Measurements from ENCODE around the gene C19orf85.
A peak's percentile ranks its signal among the peaks of the same experiment; 100 is the strongest.
"Not testable (repeated sequence)": the region's sequence is repeated elsewhere in the genome, so short reads cannot be mapped to it uniquely, and the experiment has no call there.

The C19orf85 gene

DNA sequence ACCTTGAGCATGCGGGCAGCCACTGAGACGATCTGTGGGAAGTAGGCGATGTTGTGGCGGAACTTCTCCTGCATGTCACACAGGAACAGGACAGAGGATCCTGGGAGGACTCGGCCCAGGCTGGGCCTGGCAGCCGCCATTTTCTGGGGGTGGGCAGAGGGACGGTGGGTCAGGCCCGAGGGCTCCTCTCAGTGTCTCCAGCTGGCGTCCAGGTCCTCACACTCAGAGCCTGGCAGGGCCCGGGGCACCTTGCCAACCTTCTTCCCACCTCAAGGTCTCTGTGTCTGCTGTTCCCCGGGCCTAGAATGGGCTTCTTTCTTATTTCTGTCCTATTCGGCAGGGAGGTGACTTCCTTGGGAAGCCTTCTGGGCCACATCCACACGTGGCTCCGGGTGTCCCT, 8.2 kb downstream of the C19orf85 start:
- no peak for DNase-seq

DNA sequence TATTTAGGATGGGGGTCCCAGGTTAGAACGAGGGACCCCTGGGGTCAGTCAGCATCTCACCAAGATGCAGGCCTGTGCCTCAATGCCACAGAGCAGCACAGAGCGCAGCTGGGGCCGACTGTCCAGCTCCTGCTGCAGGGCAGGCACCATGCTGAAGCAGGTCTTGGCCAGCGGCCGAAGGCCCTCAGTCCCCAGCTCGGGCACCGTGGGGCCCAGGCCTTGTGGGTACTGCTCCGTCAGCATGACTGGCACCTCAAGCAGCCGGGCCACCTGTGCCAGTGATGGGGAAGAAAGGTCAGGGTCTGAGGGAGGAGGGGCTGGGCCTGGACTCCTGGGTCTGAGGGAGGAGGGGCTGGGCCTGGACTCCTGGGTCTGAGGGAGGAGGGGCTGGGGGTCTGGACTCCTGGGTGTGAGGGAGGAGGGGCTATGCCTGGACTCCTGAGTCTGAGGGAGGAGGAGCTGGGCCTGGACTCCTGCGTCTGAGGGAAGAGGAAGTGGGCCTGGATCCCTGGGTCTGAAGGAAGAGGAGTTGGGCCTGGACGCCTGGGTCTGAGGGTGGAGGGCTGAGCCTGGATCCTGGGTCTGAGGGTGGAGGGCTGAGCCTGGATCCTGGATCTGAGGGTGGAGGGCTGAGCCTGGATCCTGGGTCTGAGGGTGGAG, 8.8 kb downstream of the C19orf85 start:
- no peak for DNase-seq

DNA sequence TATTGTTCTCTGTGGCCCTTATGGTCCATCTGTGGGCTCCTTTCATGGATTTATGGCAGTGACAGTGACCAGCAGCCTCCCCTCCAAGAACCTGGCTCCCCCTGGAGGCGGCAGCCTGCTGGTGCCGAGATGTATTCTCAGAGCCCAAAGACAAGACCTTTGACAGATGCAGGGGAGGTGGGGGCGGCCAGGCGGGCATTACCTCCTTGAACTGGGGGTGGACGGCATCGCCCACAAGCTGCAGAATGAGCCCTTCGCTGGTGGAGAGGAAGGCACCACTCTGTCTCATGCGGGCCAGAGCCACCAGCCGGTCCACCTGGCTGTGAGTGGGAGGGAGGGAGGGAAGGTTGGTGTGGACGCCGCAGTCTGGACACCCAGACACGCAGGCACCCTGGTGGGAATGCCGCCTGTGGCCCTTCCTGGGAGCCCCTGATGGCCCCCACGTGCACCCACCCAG, 9.7 kb downstream of the C19orf85 start:
- no peak for DNase-seq

DNA sequence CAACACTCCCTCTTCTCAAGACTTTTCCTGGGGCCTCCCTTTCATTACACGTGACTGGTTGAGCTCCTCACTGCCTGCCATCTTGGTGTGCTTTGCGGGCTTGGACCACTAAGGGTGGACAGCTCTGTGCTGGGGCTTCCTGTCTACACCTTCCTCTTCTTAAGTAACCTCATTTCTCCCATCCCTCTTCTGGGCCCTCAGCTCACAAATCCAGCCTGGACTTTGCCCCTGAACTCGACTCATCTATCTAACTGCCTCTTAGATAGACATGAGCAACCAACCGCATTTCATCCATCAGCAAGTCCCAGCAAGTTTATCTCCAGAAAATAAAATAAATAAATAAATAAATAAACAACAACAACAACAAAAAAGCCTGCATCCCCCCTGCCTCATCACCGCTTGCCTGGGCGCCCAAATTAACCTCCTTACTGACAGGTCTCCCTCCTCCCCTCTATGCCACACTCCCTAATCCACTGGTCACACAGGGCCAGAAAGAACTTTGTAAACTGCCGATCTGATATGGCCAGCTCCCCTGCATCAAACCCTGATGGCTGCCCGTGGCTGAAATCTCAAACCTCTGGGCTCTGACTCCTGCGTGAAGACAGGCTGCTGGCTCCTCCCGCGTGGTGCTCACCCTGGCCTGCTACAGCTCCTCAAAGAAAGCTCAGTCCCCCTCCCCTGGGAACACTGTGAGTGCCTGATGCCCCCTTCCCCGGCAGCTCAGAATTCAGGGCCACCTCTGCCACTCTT, 10.9 kb downstream of the C19orf85 start:
- no peak for DNase-seq

DNA sequence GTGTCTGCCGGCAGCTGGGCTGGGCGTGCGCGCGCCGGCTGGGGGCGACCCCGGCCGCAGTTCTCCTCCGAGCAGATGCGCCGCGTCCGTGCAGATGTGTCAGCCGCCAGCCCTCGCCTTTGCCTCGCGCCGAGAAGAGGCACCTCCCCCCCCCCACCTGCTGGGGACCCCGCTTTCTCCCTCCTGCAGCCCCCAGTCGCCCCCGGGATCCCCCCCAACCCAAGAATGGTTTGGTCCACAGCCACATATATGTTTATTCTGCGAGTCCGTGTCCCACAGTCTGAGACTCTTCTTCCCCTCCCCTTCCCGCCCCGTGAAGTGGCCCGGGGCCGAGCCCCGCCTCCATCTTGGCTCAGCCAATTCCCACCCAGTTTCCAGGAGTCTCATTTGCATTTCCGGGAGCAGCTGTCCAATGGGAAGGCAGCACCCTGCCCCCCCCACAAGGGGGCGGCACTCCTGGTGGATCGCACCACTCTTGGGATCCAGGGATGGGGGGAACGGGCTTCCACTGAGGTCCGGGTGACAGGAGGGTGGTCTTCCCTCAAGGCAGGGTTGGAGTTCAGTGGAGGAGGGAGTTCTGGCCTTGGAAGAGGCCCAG, 11.7 kb downstream of the C19orf85 start:
- DNase-seq, result peak; percentile 94

DNA sequence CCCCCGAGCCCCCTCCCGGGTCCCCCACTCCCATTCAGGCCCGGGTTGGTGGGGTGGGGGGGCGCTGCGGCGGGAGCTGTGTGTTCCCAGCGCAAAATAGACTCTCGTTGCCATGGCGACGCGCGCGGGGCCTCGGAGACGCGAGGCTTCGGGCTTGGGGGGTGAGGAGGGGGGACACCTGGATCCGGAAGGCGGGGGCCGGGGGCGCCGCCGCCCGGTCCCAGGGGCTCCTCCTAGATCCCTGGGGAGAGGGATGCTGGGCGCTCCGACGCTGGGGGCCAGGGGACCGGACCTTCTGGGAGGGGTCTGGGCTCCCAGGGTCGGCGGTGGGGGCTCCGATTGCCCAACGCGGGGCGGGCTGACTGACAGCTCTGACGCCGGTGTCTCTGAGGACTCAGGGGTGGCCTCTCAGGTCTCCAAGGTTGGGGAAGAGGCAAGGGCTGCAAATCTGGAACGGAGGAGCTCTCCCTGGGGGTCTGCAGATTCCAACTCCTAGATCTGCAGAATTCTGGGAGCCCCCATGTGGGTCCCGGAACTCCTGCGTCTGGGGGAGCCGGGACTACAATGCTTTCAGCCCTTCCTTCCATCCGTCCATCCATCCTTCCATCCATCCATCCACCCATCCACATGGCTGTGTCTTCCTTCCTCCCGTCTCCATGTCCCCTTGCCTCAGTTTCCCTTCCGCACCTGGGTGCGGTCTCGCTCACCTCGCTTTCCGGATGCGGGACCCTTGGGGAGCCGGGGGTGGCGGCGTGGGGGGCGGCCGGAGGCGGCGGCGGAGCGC, 12.4 kb downstream of the C19orf85 start:
- DNase-seq, result no peak

DNA sequence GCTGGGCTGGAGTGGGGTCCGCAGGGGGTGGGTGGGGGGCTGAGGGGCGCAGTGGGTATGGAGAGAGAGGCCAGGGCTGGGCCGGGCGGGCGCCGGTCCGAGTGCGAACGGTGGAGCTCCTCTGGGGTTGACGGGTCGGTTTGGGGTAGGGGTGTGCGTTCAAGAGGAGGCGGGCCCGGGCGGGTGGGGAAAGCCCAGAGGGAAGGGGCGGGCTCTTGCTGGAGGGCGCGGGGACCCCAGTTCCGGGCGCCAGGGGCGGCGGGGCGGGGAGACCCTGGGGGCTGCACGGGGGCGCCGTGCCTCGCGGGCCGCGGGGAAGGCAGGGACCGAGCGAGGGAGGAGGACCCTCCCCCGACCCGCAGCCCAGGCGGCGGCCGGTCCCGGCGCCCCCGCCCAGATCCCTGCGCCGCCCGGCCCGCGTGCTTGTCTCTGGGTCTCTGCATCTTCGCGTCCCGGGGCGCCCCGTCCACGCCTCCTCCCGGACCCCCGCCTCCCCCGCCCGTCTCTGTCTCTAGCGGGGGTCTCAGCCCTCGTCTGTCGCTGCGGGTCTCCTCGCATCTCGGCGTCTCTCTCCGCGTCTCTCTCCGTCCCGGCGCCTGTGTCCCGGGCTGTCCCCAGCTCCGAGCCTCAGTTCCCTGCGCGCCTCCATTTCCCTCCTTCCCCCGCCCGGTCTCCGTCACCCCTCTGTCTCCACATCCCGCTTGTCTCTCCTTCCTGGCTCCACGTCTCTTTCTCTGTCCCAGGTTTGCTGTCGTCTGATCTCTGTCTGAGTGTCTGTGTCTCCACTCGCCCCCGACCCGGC, 13.2 kb downstream of the C19orf85 start:
- no peak for DNase-seq

DNA sequence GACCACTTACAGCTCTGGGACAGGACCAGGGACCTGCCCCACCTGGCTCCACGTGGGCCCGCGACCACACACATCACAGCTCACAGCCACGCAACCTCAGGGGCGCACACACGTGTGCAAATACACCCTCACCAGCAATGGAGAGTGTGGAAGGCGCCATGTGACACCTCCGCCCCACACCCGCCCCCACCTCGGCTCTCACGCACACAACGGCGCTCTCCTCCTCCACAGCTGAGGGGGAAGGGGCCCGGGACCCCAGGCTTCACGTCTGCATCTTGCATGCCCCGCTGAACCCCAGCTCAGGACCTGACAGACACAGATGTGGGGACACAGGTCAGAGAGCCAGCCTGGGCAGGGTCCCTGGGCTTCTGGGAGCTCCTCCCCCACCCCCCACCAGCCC, 15.1 kb downstream of the C19orf85 start:
- no peak for DNase-seq

DNA sequence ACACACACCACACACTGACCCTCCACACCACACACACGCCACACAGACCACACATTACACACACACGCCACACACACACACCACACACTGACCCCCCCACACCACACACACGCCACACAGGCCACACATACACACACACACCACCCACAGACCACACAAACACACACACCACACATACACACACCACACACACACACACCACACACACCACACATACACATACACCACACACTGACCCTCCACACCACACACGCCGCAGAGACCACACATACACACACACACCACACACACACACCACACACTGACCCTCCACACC, 16.4 kb downstream of the C19orf85 start:
- not testable (repeated sequence) for DNase-seq

DNA sequence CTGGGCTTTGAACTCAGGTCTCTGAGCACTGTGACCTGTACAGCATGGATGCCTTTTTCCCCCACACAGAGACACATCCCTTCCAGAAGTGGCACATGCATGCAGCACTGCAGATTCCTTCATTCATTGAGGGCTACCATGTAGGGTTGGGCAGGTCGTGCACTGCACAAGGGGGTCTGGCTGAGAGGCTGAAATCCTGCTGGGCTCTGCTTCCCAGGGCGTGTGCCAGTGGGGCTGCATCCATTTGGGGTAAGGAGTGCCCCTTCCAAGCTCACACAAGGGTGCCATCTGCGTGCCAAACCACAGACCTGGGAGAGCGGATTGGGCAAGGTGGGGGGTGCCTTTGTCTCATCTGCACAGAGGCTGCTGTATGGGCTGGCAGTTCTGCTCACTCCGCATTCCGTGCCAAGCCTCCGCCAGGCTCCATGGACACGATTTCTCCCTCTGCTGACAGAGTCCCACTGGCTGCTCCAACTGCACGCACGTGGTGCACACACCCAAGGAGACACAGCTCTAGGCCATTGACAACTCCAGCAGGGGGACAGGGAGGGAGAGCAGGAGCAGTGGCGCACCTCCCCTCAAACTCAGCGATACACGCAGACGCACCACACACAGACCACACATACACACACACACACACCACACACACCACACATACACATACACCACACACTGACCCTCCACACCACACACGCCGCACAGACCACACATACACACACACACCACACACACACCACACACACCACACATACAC, 17.0 kb downstream of the C19orf85 start:
- no peak for DNase-seq

DNA sequence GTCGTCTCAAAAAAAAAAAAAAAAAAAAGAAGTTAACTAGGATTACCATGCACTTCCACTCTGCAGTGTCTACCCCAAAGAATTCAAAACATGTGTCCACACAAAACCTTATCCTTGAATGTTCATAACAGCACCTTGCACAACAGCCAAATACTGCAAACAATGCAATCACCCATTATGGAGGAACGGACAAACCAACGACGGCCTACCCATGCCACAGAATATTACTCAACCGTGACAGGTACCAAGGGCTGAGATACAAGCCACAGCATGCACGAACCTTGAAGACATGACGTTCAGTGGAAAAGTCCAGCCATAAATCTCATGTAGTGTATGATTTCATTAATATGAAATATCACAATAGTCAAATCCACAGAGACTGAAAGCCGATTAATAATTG, 18.5 kb downstream of the C19orf85 start:
- no peak for DNase-seq

DNA sequence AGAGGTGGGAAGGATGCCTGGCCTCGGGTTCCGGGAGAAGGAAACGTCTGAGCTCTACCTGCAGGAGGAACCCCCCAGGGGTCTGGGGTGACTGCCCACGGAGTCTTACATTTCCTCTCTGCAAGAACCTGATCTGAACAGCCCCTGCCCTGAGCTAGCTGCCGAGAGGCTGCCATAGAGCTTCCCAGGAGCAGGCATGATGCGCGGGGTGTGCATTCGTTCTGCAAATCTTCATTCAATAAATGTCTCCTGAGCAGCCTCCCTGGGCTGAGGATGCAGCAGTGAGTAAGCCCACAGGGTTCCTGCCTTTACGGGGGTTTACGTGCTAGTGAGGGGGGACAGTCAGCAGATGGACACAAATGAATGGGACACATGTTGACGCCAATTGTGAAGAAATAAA, 19.9 kb downstream of the C19orf85 start:
- DNase-seq, result no peak

DNA sequence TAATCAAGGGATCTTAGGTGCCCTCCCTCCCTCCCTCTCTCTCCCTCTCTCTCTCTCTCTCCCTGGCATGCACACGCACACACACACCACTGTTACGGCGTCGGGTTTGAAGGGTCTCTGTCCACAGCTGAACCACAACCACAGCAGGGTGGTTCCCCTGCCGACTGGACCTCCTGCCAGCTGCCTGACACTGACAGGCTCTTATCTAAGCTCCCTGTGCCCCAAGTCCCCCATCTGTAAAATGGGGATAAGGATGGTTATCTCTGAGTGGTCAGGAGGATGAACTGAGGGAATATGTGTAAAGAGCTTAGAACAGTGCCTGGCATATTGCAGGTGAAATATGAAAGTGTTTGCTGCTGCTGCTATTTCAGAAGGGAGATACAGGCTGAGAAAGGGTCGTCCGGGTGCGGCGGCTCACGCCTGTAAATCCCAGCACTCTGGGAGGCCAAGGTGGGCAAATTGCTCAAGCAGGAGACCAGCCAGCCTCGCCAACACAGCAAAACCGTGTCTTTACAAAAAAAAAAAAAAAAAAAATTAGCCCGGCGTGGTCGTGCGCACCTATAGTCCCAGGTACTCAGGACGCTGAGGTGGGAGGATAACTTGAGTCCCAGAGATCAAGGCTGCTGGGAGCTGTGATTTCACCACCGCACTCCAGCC, 20.6 kb downstream of the C19orf85 start:
- DNase-seq, result no peak

DNA sequence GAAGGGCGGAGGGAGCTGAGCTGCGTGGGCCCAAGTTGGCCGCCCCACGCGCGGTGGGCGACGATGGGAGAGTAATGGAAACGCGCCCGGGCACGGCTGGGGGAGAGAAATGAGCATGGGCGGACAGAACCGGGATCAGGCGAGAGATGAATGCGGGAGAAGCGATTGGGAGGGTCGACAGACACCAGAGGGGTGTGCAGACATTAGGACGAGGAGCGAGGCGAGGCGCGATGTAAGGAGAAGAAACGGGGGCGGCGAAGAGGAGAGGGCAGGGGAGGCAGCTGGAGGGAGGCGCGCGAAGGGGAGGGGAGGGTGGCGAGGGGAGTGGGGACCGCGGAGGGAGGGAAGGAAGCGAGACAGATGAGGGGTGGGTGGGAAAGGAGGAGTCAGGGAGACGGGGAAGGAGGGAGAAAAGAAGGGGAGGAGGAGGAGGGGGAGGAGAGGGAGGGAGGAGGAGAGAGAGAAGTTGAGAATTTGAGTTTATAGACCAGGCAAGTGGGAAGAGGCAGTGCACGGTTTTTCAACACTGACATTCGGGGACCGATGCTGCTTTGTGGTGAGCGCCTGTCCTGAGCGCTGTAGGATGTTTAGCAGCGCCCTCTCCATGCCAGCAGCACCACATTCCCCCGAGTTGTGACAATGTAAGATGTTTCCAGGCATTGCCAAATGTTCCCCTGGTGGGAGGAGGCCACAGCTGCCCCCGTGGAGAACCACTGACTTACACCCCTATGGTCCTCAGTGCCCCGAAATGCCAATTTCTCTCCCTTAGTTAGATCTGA, 21.3 kb downstream of the C19orf85 start, which contains the start of gene SHISA7:
SHISA7 (minus strand) TSS at position 256 of the 779 bp plus-strand sequence. CDS start 437 bp downstream, outside the sequence.
- DNase-seq, result no peak

DNA sequence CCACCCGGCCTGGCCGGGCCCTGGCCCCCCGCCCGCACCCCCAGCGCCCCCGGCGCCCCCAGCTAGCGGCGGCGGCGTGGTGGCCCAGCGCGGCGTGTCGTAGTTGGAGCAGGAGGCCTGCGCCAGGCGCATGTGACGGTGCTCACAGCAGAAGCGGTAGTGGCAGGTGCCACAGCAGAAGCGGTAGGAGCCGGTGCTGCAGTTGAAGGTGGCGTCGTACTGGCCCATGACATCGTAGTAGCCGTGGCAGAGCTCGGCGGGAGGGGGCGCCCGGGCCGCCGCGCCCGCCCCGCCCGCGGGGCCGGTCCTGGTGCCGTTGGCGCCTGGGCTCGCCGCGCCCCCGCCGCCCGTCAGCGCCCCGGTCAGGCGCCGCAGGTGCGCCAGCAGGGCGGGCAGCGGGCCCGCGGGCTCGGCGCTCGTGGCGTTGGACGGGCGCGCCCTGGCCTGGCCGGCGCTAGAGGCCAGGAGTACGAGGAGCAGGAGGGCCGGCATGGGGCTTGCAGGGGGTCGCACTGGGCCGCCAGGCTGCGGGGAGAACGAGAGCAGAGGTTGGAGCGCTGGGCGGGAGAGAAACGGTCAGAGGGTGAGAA, 22.1 kb downstream of the C19orf85 start:
- DNase-seq, result no peak

DNA sequence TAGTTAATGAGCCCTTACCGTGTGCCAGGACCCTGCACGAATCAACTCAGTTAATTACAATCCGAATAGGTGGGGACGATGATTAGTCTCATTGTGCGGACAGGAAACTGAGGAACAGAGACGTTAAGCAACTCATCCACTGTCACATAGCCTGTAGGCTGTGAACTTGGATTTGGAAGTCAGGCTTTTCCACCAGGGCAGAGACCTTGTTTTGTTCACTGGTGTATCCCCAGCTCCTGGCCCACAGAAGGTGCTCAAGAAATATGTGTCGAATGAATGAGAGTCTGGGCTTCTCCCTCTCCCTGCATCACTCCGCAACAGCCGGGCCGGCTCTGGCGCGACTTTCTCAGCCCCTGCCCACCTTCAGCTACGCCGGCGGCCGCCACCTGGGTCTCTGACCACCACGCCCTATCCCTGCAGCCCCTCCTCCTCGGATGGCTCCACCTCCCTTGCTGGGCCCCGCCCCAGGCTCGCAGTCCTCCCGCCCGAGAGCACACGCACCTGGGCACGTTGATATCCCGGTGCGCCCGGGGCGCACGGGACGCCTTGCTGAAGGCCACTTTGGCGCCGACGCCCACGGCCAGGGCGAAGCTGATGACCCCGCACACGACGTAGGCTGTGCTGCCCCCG, 22.7 kb downstream of the C19orf85 start:
- no peak for DNase-seq

DNA sequence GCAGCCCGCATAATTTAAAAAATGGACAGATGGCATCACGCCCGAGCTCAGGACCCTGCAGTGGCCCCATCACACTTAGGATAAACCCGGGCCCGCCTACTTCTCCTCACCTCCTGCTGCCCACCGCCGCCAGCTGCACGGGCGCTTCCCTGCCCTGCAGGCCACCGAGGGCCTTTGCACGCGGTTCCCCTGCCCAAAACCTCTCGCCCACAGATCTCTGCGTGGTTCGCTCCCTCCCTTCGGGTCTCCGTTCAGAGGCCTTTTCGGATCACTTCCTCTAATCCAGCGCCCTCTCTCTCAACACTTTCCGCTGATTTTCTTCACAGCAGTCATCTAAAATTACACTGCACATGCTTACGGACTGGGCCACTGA, 23.2 kb downstream of the C19orf85 start:
- no peak for DNase-seq

DNA sequence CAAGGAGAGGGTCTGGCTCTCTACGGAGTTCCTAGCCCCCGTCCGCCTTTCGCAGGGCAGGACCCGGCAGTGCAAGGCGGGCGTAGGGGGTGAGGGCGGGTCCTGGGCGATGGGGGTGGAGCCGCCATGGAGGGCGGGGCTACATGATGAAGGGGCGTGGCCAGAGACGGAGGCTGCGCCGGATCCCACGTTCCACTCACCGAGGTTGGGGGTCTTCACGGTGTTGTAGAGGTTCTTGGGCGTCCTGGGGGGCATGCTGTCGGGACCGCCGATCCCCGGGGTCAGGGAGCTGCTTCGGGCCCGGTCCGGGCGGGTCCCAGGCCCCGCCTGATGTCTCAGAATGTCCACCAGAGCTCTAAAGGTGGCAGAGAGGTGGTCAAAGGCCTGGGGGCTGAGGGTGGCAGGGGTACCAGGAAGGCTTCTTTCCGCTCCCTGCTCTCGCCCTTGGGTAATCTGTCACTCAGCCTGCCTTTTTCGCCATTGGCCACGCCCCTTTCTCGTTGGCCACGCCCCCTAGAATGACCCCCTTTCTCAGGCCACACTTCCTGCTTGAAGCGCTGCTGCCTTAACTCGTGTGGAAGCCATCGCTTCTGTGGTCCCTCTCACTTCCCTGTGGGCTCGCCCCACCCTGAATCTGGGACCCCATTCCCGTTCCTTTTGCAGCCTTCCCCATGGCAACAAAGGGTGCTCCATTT, 24.0 kb downstream of the C19orf85 start:
- no peak for DNase-seq

DNA sequence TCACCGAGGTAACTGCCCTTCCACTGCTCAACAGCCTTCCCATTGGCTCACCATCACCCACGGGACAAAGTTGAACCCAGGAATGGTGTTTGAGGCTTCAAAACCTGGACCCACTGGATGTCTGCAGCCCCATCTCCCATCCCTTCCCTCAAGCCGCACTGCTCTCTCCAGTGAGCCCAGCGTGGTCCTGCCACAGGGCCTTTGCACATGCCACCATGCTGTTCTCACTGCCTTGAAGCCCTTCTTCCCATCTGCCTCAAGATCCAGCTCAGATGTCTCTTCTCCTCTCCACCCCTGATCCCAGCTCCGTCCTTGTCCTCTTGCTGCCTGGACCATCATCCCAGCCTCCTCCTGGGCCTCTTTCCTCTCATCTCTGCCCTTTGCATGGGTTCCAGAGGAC, 25.5 kb downstream of the C19orf85 start:
- no peak for DNase-seq
